ENCODE results near the gene SH3RF1.

Gene SH3RF1

DNA sequence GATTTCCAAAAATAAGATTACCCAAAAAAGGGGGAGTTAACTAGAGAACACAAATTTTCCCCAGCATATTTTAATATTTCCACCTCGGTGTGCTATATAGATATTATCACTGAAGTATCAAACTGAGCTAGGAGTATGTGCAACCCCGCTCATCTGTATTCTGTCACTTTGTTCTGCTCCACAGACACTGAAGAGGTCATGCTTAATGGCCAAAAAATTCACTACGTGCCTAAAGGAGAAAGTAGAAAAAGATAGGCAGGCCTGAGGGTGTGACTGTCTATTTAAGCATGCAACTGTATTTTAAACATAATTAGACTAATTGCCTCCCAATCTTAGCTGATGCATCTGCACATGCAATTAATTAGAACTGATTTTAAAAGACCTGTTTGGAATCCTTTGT lies 24.5 kb downstream of the SH3RF1 start:
- DNase-seq (ENCODE audit: low read depth): no peak
- TF ChIP-seq, protein P1, sequence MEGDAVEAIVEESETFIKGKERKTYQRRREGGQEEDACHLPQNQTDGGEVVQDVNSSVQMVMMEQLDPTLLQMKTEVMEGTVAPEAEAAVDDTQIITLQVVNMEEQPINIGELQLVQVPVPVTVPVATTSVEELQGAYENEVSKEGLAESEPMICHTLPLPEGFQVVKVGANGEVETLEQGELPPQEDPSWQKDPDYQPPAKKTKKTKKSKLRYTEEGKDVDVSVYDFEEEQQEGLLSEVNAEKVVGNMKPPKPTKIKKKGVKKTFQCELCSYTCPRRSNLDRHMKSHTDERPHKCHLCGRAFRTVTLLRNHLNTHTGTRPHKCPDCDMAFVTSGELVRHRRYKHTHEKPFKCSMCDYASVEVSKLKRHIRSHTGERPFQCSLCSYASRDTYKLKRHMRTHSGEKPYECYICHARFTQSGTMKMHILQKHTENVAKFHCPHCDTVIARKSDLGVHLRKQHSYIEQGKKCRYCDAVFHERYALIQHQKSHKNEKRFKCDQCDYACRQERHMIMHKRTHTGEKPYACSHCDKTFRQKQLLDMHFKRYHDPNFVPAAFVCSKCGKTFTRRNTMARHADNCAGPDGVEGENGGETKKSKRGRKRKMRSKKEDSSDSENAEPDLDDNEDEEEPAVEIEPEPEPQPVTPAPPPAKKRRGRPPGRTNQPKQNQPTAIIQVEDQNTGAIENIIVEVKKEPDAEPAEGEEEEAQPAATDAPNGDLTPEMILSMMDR (IDR thresholded peaks at IDR 0.05; ENCODE audit: control insufficient read depth, extremely low read depth, insufficient read depth): no peak
- H3K4me3 ChIP-seq (ENCODE audit: low read depth, low read length): no peak overlapping the region

DNA sequence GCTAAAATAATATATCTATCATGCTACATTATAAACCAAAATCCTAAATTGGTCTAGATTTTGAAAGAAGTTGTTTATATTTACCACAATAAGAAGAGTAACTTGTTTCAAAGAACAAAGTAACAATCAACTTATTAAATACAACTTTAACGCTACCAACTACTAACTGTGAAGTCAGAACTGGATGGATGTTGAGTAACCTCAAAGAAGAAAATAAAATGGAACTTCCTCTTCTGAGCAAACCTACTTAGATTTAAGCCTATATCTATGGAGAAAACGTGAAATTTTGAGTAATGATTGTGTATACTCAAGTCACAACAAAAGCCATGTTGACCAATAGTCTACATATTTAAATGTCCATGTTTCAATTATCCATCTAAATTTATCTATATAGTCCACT lies 25.7 kb downstream of the SH3RF1 start:
- DNase-seq (ENCODE audit: low read depth): no peak
- TF ChIP-seq, protein P1 (IDR thresholded peaks at IDR 0.05; ENCODE audit: control insufficient read depth, extremely low read depth, insufficient read depth): no peak
- H3K4me3 ChIP-seq (ENCODE audit: low read depth, low read length): no peak overlapping the region

DNA sequence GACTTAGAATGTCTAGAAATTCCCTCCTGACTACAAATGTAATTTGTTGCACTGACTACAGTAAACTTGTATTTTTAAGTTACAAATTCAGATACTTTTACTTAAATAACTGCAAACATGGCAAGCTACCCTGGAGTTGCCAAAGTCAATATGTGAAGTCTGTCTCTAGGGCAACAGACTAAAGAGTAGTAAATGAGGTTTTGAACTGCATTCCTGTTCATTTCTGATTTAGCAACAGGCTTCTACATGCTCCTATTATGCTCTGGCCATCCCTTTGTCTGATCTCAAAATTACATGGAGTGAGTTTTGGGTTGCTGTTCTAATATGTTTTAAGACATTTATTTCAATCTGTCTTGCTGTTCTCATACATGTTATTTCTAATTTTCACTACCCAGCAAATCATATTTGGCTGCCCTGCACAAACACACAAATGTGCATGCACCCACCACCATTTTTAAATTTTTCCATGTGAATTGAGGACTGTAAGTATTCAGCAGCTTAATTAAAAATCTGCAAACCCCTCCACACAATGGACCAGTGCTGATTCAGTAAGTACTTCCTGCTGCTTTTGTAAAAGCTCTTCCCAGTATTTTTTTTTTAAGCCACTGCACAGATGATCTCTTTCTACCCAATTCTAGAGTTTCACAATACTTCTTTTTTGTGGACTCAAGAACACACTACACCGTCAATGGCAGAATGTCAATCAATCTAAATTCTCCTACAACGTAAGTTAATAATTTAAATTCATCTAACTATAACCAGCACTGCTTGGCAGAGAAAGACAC lies 26.7 kb downstream of the SH3RF1 start:
- peak; percentile 50 for DNase-seq (ENCODE audit: low read depth)
- no peak overlapping the region for H3K4me3 ChIP-seq (ENCODE audit: low read depth, low read length)

DNA sequence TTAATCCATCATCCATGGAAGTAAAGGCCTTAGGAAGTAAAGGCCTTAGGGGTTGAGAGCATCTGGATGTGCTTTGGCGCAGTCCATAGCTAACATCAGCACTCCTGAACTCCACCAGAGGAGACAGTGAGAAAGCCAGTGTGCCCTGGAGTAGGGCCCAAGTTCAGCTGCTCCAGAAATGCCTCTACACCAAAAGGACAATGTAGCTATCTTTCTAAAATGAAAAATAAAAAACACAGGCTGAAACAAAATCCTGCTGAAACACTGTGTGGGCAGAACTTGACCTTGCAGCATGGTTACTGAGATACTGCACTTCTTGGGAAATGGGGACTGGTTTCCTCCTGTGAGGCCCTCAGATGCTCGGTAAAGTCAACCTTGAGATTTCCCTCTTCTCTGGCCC lies 29.3 kb downstream of the SH3RF1 start:
- no peak overlapping the region for H3K4me3 ChIP-seq (ENCODE audit: low read depth, low read length)
- no peak for DNase-seq (ENCODE audit: low read depth)
- TF ChIP-seq, protein P1 (IDR thresholded peaks at IDR 0.05; ENCODE audit: control insufficient read depth, extremely low read depth, insufficient read depth): no peak

More for the DNA sequence above, 26.7 kb downstream of the SH3RF1 start:
- TF ChIP-seq, protein P1 (IDR thresholded peaks at IDR 0.05; ENCODE audit: control insufficient read depth, extremely low read depth, insufficient read depth): no peak

DNA sequence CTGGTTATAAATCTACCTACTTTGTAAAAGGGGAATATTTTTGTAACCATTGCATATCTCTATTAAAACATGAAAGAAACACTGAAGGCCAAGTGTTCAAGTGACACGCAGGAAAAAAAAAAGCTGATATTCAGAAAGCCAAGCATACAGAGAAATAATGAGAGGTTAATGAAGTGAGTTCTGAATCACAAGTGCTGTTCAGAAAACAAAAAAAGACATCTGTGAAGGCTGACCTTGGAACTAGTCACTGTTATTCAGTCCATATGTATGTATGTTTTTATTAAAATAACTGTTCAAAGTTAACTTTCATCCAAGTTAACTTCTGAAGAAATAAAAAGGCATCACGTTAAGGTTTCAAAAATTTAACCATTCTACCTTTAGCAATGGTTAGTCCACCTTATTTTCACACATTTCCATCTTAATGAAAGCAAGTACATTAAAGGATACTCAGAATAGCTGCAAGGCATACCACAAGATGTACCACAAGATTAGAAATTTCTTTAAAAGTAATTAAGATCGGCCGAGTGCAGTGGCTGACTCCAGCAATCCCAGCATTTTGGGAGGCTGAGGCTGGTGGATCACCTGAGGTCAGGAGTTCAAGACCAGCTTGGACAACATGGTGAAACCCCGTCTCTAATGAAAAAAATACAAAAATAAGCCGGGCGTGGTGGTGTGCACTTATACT lies 31.4 kb downstream of the SH3RF1 start:
- no peak for DNase-seq (ENCODE audit: low read depth)
- no peak overlapping the region for H3K4me3 ChIP-seq (ENCODE audit: low read depth, low read length)
- TF ChIP-seq, protein P1 (IDR thresholded peaks at IDR 0.05; ENCODE audit: control insufficient read depth, extremely low read depth, insufficient read depth): no peak

DNA sequence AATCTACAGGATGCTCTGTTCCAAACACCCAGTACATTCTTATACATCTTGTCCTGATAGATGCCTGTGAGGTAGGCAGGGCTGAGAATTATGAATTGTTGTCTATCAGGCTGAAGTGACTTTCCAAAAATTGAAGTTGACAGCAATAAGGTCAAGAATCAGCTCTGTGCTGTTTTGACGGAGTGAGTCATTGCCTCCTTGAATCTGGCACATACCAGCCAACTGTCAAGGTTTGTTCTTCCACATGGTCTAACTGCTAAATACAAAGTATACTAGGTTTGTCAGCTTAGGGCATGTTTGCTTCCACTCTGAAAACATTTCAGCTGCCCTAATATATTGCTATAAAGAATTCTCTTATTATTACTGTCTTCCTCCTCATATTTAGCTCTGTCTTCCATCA lies 32.3 kb downstream of the SH3RF1 start:
- DNase-seq (ENCODE audit: low read depth): no peak
- TF ChIP-seq, protein P1 (IDR thresholded peaks at IDR 0.05; ENCODE audit: control insufficient read depth, extremely low read depth, insufficient read depth): no peak
- no peak overlapping the region for H3K4me3 ChIP-seq (ENCODE audit: low read depth, low read length)

Data from LNCaP clone FGC (cell line).